ENCODE results near the gene CCDC184. TPM values are rescaled to one million over a fixed set of nuclear protein-coding genes. Genes with fewer than 3 reads are reported as not detected.
"Not testable (repeated sequence)": the region's sequence is repeated elsewhere in the genome, so short reads cannot be mapped to it uniquely, and the experiment has no call there.

The CCDC184 gene
- total RNA-seq, 1 donor from 2014 or later: 0.12 TPM

DNA sequence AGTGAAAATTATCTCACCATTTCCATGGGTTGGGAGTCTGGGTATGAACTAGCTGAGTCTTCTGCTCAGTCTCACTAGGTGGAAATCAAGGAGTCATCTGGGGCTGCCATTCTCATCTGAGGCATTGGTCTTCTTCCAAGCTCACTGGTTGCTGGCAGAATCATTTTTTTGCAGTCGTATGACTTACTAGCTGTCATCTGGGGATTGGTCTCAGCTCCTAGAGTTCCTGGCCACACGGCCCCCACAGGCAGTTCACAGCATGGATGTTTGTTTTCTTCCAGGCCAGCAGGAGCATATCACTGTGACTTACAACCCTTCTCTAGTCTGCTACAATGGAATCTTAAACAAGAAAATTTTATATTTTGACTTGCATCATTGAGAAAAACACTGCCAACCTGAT lies 38.2 kb downstream of the CCDC184 start:
- DNase-seq (ENCODE audit: low read depth): no peak
- H3K4me3 ChIP-seq (ENCODE audit: low read depth, low read length): no peak overlapping the region
- TF ChIP-seq, protein P1, sequence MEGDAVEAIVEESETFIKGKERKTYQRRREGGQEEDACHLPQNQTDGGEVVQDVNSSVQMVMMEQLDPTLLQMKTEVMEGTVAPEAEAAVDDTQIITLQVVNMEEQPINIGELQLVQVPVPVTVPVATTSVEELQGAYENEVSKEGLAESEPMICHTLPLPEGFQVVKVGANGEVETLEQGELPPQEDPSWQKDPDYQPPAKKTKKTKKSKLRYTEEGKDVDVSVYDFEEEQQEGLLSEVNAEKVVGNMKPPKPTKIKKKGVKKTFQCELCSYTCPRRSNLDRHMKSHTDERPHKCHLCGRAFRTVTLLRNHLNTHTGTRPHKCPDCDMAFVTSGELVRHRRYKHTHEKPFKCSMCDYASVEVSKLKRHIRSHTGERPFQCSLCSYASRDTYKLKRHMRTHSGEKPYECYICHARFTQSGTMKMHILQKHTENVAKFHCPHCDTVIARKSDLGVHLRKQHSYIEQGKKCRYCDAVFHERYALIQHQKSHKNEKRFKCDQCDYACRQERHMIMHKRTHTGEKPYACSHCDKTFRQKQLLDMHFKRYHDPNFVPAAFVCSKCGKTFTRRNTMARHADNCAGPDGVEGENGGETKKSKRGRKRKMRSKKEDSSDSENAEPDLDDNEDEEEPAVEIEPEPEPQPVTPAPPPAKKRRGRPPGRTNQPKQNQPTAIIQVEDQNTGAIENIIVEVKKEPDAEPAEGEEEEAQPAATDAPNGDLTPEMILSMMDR (conservative IDR thresholded peaks at IDR 0.05; ENCODE audit: low read depth, low read length): no peak

DNA sequence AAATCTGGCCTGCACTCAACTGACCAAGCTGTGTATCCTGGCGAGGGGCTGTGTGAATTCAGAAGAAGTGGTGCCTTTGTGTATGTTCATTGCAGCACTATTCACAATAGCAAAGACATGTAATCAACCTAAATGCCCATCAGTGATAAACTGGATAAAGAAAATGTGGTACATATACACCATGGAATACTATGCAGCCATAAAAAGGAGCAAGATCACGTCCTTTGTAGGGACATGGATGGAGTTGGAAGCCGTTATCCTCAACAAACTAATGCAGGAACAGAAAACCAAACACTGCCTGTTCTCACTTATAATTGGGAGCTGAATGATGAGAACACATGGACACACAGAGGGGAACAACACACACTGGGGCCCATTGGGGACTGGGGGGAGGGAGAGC lies 41.1 kb downstream of the CCDC184 start:
- DNase-seq (ENCODE audit: low read depth): not testable (repeated sequence)

DNA sequence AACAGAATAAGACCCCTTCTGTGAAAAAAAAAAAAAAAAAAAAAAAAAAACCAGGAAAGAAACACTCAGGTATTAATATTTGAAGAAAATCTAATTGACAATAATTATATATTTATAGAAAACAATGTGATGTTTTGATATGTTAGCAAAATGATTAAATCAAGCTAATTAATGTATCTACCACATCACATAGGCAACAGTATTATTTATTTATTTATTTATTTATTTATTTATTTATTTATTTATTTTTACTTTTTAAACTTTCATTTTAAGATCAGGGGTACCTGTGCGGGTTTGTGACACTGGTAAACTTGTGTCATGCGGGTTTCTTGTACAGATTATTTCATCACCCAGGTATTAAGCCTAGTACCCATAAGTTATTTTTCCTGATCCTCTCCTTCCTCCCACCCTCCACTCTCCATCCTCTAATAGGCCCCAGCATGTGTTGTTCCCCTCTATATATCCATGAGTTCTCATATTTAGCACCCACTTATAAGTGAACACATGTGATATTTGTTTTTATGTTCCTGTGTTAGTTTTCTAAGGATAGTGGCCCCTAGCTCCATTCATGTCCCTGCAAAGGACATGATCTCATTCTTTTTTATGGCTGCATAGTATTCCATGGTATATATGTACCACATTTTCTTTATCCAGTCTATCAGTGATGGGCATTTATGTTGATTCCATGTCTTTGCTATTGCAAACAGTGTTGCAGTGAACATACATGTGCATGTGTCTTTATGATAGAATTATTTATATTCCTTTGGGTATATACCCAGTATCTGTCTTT lies 47.9 kb downstream of the CCDC184 start:
- DNase-seq (ENCODE audit: low read depth); H3K4me3 ChIP-seq (ENCODE audit: low read depth, low read length): not testable (repeated sequence)

More for the DNA sequence above, 41.1 kb downstream of the CCDC184 start:
- H3K4me3 ChIP-seq (ENCODE audit: low read depth, low read length): not testable (repeated sequence)

Other genes with a start within 250 kb of the CCDC184 start
- 159 and 164 TPM in 2 replicates for gene TMEM106C, start 220.0 kb upstream of the CCDC184 start, total RNA-seq
- 0.69 and 3.2 TPM in 2 replicates for gene COL2A1, start 179.2 kb upstream of the CCDC184 start, total RNA-seq
- gene SENP1, start 77.6 kb upstream of the CCDC184 start, total RNA-seq: 10.3 and 15.5 TPM in 2 replicates
- 23.9 and 42.5 TPM in 2 replicates for gene PFKM, start 64.3 kb upstream of the CCDC184 start, total RNA-seq
- 8.6 and 13.6 TPM in 2 replicates for gene ASB8, start 26.1 kb upstream of the CCDC184 start, total RNA-seq
- gene OR10AD1, start 19.6 kb downstream of the CCDC184 start, total RNA-seq: not detected in 2 replicates
- 3.5 and 5.8 TPM in 2 replicates for gene ZNF641, start 167.3 kb downstream of the CCDC184 start, total RNA-seq

Measured in epithelial cell of proximal tubule (primary cell).